Epithelial cell of prostate (primary cell): ENCODE results near the gene PKP2.
A peak's percentile ranks its signal among the peaks of the same experiment; 100 is the strongest.

Experiments
- DNase-seq: peaks from one replicate; pipeline ENCODE4 v3.0.0-alpha.2; 2011; ENCODE audit warnings: low read depth, low spot score
- H3K27ac ChIP-seq: fragments of 450-650 bp; 2 replicates; pipeline ENCODE4 v1.5.1; 2017; ENCODE audit warnings: mild to moderate bottlenecking

Gene PKP2

DNA sequence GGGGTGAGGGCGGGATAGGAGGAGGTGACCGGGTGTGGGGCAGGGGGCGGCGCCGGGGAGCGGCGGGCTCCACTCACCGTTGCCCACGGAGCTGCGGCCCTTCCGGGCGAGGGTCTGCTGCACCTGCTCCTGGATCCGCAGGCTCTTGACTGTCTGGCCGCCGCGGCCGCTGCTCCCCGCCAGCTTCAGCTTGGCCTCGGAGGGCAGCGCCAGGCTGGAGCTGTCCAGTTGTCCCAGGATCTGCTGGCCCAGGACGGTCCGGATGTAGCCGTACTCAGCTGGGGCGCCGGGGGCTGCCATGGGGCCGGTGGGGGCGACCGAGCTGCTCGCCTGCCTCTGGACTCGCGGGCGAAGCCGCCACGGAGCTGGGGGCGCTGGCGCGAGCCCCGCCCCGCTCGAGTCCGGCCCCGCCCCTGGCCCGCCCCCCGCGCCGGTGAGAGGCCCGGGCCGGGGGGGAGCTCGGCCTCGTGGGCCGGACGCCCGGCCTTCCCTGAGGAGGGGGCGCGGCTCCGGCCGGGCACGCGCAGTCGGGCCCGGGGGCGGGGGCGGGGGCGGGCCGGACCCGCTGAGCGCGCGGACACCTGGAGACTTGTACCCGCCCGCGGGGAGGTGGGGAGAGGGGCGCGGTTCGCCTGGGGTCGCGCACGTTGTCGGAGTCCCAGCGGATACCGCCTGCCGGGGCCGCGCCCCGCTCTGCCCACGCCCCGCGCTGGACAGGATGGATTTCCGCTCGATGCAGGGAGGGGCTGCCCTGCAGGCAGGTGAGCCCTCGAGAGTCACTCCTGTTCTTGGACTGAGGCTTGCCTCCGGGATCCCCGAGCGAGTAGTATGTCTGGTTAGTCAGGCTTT is at the start of gene PKP2:
TSS of gene PKP2 (minus strand) at position 346 of the 849 bp plus-strand sequence. CDS start at position 300, 46 bp downstream.
- peak; percentile 80 for DNase-seq
- peak within 1 kb of the TSS; percentile 91 for H3K27ac ChIP-seq

DNA sequence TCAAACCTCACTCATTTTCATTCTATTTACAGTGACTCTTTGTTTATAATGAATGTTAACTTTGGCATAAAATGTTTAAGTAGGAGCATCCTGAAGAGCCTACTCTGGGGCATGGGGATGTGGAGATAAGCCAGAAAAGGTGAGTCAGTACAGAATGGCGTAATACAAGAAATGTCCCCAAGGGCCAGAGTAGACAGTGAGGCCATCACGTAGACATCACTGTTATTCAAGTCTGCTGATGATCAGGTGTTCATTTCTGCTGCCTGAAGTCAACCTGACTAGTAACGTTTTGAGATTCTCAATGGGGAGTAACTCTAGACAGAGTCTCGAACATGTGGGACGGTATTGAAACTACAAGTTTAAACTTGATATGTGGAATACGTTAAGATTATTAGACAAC is 47.6 kb upstream of the PKP2 start:
- H3K27ac ChIP-seq = peak overlapping the region; percentile 69
- no peak for DNase-seq

DNA sequence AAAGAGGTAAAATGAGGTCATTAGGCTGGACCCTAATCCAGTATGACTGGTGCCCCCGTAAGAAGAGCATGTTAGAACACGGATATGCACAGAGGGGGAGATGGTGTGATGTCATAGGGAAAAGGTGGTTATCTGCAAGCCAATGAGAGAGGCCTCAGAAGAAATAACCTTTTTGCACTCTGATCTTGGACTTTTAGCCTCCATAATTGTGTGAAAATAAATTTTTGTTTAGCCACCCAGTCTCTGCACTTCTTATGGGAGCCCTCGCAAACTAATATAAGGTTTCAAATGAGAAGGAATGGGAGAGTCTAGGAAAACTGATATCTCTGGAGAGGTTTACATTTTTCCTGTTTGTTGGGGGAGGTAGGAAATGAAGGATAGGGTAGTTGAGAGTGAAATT is 43.2 kb upstream of the PKP2 start:
- no peak for DNase-seq
- H3K27ac ChIP-seq = no peak overlapping the region

DNA sequence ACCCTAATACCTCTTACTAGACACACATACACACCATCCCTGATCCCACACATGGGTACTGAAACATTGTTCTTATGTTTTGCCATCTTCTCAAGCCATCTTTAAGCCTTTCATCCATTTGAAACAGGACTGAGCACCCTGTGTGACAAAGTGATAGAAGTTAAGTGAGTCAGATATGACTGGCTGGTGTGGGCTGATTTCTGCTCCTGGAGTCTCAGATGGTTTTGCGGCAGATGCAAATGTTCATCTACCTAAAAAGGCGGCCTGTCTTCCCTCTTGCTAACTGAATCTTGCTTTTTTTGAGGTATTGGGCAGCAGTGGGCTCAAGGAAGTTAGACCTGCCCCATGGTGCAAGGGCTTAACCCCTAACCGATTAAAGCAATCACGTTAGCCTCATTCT is 30.4 kb upstream of the PKP2 start:
- H3K27ac ChIP-seq = peak overlapping the region; percentile 34

DNA sequence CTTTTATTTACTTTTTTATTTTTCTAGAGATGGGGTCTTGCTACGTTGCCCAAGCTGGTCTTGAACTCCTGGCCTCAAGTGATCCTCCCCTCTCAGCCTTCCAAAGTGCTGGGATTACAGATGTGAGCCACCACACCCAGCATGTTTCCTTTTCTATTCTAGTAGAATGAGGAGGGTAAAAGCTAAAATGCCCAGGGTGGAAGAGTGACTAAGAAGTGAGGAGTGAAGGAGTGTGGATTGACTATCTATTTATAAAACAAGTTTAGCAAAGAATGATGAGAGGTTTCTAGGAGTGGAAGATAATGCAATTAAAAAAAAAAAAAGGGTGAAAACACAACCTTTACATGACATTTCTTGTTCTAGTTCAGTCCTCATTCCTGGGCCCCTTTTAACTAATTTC is 29.8 kb upstream of the PKP2 start:
- no peak for DNase-seq
- peak overlapping the region; percentile 34 for H3K27ac ChIP-seq

More for the DNA sequence above, 30.4 kb upstream of the PKP2 start:
- DNase-seq = no peak

DNA sequence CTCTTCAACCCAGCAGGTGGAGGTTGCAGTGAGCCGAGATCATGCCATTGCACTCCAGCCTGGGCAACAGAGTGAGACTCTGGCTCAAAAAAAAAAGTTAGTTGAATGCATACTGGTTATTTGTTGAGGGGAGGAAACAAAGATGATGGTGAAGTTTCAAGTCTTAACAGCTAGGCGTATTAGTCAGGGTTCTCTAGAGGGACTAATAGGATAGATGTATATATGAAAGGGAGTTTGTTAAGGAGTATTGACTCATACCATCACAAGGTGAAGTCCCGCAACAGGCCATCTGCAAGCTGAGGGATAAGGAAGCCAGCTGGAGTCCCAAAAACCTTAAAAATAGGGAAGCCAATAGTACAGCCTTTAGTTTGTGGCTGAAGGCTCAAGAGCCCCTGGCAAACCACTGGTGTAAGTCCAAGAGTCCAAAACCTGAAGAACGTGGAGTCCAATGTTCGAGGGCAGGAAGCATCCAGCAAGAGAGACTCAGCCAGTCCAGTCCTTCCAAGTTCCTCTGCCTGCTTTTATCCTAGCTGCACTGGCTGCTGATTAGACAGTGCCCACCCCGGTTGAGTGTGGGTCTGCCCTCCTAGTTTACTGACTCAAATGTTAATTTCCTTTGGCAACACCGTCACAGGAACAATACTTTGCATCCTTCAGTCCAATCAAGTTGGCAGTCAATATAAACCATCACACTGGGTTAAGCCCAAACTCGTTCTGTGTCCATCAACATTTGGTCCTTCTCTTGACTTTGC is 26.1 kb upstream of the PKP2 start:
- DNase-seq = no peak
- peak overlapping the region; percentile 93 for H3K27ac ChIP-seq

DNA sequence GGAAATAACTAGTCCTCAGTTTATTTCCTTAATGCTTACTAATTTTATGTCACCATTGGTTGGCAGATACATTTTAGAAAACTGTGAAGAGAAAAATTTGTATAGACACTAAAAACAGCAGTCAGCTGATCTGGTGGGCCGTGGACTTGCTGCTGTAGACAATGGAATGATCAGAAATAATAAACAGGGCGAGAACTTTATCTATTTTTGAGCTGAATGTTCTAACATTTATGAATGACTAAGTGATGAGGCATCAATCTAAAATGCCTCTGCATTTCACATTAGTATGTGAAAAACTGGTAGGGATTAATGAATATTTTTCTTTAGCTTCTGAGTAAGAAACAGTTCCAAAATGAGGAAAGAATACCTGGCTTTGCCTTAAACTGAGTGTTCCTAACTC is 24.8 kb upstream of the PKP2 start:
- H3K27ac ChIP-seq = peak overlapping the region; percentile 93

DNA sequence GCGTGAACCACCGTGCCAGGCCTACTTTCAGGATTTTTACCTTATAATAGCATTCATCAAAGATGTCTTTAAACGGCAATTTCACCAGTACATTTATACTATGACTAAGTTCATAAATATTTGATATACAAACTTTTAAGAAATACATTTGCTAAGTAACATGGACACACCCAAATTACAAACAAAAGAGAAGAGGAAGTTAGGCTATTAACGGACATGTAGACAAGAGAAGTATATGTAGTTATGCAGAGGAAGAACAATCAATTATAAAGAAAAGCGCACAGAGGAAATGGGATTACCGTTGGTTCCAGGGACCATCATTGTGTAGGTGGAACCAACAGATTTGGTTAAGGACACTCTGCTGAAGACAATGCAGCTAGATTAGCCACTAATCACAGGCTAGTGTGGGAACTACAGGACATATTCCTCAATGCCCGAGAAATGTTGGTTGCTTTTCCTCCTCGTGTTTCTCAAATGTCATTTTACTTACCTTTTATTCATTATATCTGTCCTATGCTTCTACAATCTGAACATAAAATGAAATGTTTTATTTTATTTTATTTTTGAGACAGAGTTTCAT is 24.0 kb upstream of the PKP2 start:
- H3K27ac ChIP-seq = peak overlapping the region; percentile 93
- peak; percentile 34 for DNase-seq

More for the DNA sequence above, 24.8 kb upstream of the PKP2 start:
- DNase-seq = no peak

DNA sequence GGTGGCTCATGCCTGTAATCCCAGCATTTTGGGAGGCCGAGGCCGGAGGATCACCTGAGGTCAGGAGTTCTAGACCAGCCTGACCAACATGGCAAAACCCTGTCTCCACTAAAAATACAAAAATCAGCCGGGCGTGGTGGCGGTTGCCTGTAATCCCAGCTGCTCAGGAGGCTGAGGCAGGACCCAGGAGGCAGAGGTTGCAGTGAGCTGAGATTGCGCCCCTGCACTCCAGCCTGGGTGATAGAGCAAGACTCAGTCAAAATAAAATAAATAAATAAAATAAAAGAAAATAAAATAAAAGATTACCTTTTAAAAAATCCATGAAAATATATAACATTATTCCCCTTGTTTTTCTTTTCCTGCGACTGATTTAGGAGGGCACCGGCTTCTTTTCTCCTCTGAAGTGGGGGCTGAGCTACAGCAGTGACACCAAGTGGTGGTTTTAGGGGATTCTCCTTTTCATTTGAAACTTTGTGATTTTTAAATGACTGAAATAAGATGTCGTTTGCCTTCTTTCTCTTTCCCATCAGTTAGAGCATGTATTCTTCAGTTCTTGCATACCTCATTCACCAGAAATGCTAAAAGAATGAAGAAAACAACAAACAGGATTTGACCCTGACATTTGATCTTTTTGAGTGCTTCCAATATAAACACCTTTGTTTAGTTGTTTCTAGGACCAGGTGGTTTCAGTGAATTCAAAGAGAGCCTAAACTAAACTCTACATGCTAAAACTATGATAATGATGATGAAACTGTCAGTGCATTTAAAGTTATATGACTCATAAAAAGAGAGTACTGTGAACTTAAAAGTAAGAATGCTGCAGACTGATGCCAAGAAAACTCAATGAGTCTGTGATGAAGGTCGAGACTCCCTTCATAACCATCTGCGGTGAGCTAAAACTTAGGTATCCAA is 22.6 kb upstream of the PKP2 start:
- H3K27ac ChIP-seq = peak overlapping the region; percentile 93
- peak; percentile 54 for DNase-seq

DNA sequence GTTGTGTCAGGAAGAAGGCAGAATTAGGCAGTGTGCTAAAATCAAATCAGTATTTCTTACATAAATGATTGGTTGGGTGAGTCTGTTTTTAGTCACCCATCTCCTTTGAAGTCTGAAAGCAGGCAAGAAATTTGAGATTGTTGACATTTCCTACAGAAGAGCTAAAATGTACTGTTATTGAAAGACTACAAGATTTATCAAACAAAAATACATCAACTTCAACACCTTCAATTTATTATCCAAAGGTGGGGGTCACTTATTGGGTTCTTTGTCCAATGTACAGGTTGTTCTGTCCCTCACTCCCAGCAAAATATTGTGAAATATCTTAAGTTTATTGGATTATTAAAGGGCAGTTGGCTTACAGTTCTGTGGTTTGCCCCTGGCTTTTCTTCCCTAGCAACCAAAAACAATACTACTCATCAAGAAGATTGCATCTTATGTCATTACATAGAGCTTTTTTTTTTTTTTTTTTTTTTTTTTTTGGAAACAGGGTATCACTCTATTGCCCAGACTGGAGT is 20.6 kb upstream of the PKP2 start:
- DNase-seq = no peak
- H3K27ac ChIP-seq = peak overlapping the region; percentile 54

DNA sequence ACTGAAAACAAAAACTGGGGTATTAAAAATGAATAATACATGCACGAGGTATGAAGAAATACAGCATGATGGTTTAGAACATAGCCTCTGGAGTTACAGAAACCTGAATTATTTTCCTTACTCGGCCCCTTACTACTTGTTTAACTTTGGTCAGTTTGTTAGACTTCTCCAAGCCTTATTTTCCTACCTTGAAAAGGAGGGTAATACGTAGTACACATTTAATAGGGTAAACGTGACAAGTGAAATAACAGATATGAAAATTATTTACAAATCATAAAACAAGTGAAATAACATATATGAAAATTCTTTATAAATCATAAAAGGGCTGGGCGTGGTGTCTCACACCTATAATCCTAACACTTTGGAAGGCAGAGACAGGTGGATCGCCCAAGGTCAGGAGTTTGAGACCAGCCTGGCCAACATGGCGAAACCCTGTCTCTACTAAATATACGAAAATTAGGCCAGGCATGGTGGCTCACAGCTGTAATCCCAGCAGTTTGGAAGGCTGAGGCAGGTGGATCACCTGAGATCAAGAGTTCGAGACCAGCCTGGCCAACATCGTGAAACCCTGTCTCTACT is 11.4 kb upstream of the PKP2 start:
- no peak overlapping the region for H3K27ac ChIP-seq
- DNase-seq = no peak

DNA sequence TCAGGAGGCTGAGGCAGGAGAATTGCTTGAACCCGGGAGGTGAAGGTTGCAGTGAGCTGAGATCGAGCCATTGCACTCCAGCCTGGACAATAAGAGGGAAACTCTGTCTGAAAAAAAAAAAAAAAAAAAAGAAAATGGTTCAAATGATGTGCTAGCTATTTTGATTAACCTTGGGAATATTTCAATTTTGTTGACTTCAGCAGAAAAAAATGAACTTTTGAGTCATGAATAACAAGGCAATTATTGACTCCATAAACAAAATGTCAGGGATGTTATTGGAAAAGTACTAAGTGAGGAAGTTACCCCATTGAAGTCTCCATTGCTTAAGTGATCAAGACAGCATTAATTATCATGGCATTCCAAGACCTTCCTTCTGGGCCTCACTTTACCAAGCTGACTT is 10.6 kb upstream of the PKP2 start:
- H3K27ac ChIP-seq = no peak overlapping the region
- DNase-seq = no peak

DNA sequence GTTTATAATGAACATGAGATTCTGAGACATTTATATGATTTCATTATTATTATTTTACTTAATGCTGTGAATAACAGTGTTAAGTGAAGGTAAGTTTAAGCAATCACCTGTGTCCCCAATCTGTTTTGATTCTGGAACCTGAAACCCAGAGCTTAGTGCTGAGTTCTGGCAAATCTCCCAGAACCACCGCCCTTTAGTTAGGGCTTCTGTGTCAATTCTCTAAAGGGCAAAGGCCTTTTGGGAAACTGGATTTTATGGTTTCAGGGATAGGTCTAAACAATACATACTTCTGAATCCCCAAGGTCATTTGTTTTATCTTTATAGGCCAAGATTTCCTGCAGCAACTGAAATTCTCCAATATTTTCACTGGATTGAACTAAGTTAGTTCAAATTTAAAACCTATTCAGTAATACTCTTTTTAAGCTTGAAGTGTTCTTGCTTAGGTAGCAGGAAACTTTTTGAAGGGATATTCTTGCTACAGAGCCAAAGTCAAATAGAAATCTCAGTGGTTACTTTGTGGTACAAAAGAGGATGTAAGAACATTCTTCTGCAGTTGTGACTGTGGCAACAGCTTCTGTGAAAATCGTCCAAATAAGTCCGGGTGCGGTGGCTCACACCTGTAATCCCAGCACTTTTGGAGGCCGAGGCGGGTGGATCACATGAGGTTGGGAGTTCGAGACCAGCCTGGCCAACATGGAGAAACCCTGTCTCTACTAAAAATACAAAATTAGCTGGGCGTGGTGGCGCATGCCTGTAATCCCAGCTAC is 10.0 kb upstream of the PKP2 start:
- DNase-seq = no peak
- no peak overlapping the region for H3K27ac ChIP-seq

DNA sequence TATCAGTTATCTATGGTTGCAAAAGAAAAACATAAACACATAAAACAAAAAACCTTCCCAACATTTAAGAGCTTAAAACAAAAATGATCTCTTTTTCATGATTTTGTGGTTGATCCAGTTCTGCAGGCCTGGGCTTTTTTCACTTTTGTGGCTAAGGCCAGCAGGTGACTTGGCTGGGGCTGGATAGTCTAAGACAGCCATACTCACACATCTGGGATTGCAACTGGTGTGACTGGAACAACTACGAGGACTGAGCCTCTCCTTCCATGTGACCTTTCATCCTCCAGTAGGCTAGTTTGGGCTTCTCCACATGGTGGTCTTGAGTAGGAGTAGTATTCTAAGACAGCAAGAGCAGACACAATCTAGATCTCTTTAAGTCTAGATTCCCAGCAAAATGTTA is 7.2 kb upstream of the PKP2 start:
- no peak for DNase-seq
- H3K27ac ChIP-seq = no peak overlapping the region

DNA sequence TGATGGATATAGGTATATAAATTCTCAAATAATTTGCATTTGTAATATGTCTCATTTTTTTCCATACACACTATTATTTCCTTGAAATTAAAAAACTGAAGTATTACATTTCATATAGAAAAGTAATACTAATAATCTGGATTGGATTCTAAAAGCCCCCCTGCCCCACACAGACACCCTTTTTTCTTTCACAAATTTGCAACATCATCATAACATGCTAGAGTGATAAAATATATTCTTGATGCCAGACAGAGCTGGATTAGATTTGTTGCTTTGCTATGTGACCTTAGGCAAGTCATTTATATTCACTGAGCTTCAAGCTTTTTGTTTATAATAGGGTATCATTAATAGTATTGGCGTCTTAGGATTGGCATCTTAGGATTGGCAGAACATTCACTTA is 6.7 kb upstream of the PKP2 start:
- no peak for DNase-seq

DNA sequence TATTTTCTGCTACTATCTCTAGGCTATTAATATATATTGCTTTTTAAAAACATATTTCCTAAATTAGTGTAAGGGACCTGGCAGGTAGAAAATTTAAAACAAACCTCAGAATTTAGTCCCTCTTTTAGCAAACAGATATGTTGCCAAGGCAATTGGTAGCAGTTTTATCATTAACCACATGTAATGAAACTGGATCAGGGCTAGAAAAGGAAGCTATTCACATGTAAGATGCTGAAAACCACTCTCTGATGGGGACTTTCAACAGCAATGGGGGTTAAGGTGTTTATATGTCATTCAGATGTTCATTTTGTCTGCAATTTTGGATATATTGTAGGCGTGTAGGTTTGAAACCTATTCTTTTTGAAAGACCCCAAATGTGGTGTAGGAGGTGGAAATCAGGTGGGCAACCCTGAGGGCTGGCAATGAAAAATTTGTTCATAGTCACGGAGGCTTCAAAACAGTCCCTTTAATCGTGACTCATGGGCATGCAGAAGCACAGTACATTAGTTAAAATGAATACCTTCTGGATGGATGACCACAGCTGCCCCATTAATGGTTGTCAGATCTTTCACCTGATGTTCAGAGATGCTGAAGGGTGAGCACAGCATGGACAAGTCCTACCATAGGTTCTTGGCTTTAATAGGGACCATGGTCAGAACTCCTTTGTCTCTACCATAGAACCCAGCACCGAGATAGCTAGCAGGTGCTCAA is 5.9 kb upstream of the PKP2 start:
- peak overlapping the region; percentile 78 for H3K27ac ChIP-seq
- no peak for DNase-seq

More for the DNA sequence above, 6.7 kb upstream of the PKP2 start:
- no peak overlapping the region for H3K27ac ChIP-seq

DNA sequence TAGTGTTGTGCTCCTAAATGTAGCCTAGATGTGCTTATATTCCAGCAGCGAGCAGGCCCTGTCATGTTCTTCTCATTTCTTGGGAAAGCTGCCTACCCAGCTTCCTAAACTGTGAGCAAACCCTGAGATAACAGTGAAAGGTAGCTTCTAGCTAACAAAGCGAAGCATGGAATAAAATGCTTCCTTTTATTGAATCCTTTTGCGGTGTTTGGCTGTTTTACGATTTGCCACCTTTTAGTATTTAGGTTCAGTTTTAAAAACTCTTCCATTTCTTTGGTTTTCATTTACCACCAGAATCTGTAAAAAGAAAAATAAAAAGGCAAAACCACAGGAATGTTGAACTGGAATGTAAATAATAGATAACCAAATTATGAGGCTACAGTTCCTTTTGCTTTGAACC is 5.0 kb upstream of the PKP2 start:
- peak overlapping the region; percentile 78 for H3K27ac ChIP-seq

More for the DNA sequence above, 5.0 kb upstream of the PKP2 start:
- no peak for DNase-seq
